Neural cell (in vitro differentiated cells): ENCODE results near the gene INO80D. TPM values are rescaled to one million over a fixed set of nuclear protein-coding genes. Genes with fewer than 3 reads are reported as not detected.

ENCODE experiments used
- H2AFZ ChIP-seq: fragments of 200-600, 300-800 bp; sonication (generic), shearing (Covaris generic); 2 replicates; pipeline ENCODE4 v1.6.0; 2014; ENCODE audit warnings: low read depth, mild to moderate bottlenecking, antibody characterized with exemption, low read length, moderate library complexity
- H3F3A ChIP-seq: fragments of 200-600 bp; shearing (Covaris generic); 2 replicates; pipeline ENCODE4 v1.6.1; 2016; ENCODE audit warnings: mild to moderate bottlenecking, moderate library complexity, mixed read lengths, antibody characterized with exemption, low read length; ENCODE audit not compliant: insufficient read depth, poor library complexity, severe bottlenecking
- H3K27ac ChIP-seq: fragments of 200-600, 300-800 bp; sonication (generic), shearing (Covaris generic); 2 replicates; pipeline ENCODE4 v1.5.1; 2014; ENCODE audit warnings: mild to moderate bottlenecking, low read length, moderate library complexity
- H3K27me3 ChIP-seq: fragments of 300-800, 200-600 bp; sonication (generic), shearing (Covaris generic); 2 replicates; pipeline ENCODE4 v1.6.0; 2014; ENCODE audit warnings: mild to moderate bottlenecking, low read depth, low read length, moderate library complexity; ENCODE audit not compliant: insufficient read depth
- H3K36me3 ChIP-seq: fragments of 300-800, 200-600 bp; sonication (generic), shearing (Covaris generic); 2 replicates; pipeline ENCODE4 v1.5.1; 2014; ENCODE audit warnings: mild to moderate bottlenecking, antibody characterized with exemption, low read length, moderate library complexity; ENCODE audit not compliant: insufficient read depth
- H3K4me2 ChIP-seq: fragments of 300-800, 200-600 bp; sonication (generic), shearing (Covaris generic); 2 replicates; pipeline ENCODE4 v1.6.0; 2014; ENCODE audit warnings: mild to moderate bottlenecking, low read length
- H3K4me3 ChIP-seq: fragments of 300-800, 200-600 bp; sonication (generic), shearing (Covaris generic); 2 replicates; pipeline ENCODE4 v1.5.1; 2014; ENCODE audit warnings: mild to moderate bottlenecking, low read length, moderate library complexity
- H3K79me2 ChIP-seq: fragments of 200-600 bp; shearing (Covaris generic); replicated peaks from 2 replicates; pipeline ENCODE4 v1.6.0; 2014; ENCODE audit warnings: mild to moderate bottlenecking, low read length, moderate library complexity; ENCODE audit not compliant: insufficient read depth
- H3K9ac ChIP-seq: fragments of 300-800, 200-600 bp; sonication (generic), shearing (Covaris generic); 2 replicates; pipeline ENCODE4 v1.6.1; 2016; ENCODE audit warnings: mild to moderate bottlenecking, low read length, mixed read lengths
- H3K9me2 ChIP-seq: fragments of 200-600 bp; shearing (Covaris generic); 2 replicates; pipeline ENCODE4 v1.6.1; 2016; ENCODE audit warnings: mild to moderate bottlenecking, low read length, mixed read lengths; ENCODE audit not compliant: insufficient read depth
- H3K9me3 ChIP-seq: fragments of 200-600, 300-800 bp; sonication (generic), shearing (Covaris generic); 2 replicates; pipeline ENCODE4 v1.6.1; 2016; ENCODE audit warnings: mild to moderate bottlenecking, mixed run types, low read length, moderate library complexity, mixed read lengths
- H4K20me1 ChIP-seq: fragments of 200-600 bp; shearing (Covaris generic); 2 replicates; pipeline ENCODE4 v1.6.1; 2016; ENCODE audit warnings: mild to moderate bottlenecking, mixed run types; ENCODE audit not compliant: insufficient read depth
- CTCF ChIP-seq: fragments of 450-650 bp; IDR thresholded peaks from 2 replicates; pipeline ENCODE4 v1.5.1; 2014; ENCODE audit warnings: antibody characterized with exemption, mild to moderate bottlenecking, moderate library complexity; ENCODE audit not compliant: poor library complexity, severe bottlenecking
- EP300 ChIP-seq: fragments of 450-650 bp; conservative IDR thresholded peaks from 2 replicates; pipeline ENCODE4 v1.6.1; 2014; ENCODE audit warnings: antibody characterized with exemption, mild to moderate bottlenecking, moderate library complexity; ENCODE audit not compliant: poor library complexity, severe bottlenecking
- EZH2 ChIP-seq: fragments of 200-600, 300-800 bp; shearing (Covaris generic), sonication (generic); IDR thresholded peaks from 2 replicates; pipeline ENCODE4 v1.6.1; 2014; ENCODE audit warnings: antibody characterized with exemption, low read length, borderline replicate concordance, mild to moderate bottlenecking; ENCODE audit not compliant: insufficient read depth, poor library complexity, severe bottlenecking
- MXI1 ChIP-seq: fragments of 450-650 bp; conservative IDR thresholded peaks from 2 replicates; pipeline ENCODE4 v1.6.1; 2014; ENCODE audit warnings: antibody characterized with exemption, mild to moderate bottlenecking; ENCODE audit not compliant: poor library complexity, severe bottlenecking
- POLR2AphosphoS5 ChIP-seq: IDR thresholded peaks from 2 replicates; pipeline ENCODE4 v1.6.1; 2012
- RAD21 ChIP-seq: fragments of 450-650 bp; conservative IDR thresholded peaks from 2 replicates; pipeline ENCODE4 v1.6.1; 2014; ENCODE audit warnings: antibody characterized with exemption, mild to moderate bottlenecking, moderate library complexity
- SMC3 ChIP-seq: fragments of 450-650 bp; conservative IDR thresholded peaks from 2 replicates; pipeline ENCODE4 v1.6.1; 2014; ENCODE audit warnings: antibody characterized with exemption, mild to moderate bottlenecking, moderate library complexity; ENCODE audit not compliant: poor library complexity
- TAF1 ChIP-seq: IDR thresholded peaks from 2 replicates; pipeline ENCODE4 v1.6.1; 2012; ENCODE audit warnings: low read depth
- polyA plus RNA-seq: library from polyadenylated mRNA; depleted of rRNA; stranded (reverse); fragments of >200 nt; gene quantifications from 2 replicates; pipeline ENCODE4 v1.2.3, GENCODE V29; 2014
- TF ChIP-seq, protein P1 (sequence below): IDR thresholded peaks from 2 replicates; pipeline ENCODE4 v1.6.1; 2012; ENCODE audit warnings: borderline replicate concordance

INO80D gene
- polyA plus RNA-seq, 1 donor from 2014 or later = 8.7 TPM

DNA sequence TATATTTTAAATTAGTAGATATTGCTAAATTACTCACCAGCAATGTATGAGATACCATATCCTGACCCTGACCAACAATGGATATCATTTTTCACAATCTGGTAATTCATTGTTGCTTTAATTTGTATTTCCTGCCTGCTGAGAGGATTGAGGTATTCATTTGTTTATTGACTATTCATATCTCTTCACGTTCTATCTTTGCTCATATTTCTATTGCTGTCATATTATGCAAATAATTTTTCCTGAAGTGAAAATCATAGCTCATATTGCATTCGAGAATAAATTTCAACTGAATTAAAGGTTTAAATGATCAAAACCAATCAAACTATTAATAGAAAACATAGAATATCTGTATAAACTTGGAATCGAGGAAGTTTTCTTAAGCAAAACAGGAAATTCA, 31.0 kb downstream of the INO80D start:
- H3K9me2 ChIP-seq = no peaks in the 10 kb centered on the region
- no peak overlapping the region for H2AFZ ChIP-seq
- H3K79me2 ChIP-seq = peaks cover 7% of the 10 kb centered on the region
- no peak overlapping the region for H3K4me3 ChIP-seq
- H3F3A ChIP-seq = no peaks in the 10 kb centered on the region
- no peak overlapping the region for H3K27ac ChIP-seq
- no peaks in the 10 kb centered on the region for H4K20me1 ChIP-seq
- H3K9me3 ChIP-seq = no peaks in the 10 kb centered on the region
- H3K36me3 ChIP-seq = peaks cover 3% of the 10 kb centered on the region
- TF ChIP-seq POLR2AphosphoS5 (no peak), SMC3 (no peak), CTCF (no peak), MXI1 (no peak), EZH2 (no peak), RAD21 (no peak), TAF1 (no peak), EP300 (no peak)
- TF ChIP-seq, protein P1, sequence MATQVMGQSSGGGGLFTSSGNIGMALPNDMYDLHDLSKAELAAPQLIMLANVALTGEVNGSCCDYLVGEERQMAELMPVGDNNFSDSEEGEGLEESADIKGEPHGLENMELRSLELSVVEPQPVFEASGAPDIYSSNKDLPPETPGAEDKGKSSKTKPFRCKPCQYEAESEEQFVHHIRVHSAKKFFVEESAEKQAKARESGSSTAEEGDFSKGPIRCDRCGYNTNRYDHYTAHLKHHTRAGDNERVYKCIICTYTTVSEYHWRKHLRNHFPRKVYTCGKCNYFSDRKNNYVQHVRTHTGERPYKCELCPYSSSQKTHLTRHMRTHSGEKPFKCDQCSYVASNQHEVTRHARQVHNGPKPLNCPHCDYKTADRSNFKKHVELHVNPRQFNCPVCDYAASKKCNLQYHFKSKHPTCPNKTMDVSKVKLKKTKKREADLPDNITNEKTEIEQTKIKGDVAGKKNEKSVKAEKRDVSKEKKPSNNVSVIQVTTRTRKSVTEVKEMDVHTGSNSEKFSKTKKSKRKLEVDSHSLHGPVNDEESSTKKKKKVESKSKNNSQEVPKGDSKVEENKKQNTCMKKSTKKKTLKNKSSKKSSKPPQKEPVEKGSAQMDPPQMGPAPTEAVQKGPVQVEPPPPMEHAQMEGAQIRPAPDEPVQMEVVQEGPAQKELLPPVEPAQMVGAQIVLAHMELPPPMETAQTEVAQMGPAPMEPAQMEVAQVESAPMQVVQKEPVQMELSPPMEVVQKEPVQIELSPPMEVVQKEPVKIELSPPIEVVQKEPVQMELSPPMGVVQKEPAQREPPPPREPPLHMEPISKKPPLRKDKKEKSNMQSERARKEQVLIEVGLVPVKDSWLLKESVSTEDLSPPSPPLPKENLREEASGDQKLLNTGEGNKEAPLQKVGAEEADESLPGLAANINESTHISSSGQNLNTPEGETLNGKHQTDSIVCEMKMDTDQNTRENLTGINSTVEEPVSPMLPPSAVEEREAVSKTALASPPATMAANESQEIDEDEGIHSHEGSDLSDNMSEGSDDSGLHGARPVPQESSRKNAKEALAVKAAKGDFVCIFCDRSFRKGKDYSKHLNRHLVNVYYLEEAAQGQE = no peak
- H3K27me3 ChIP-seq = no peaks in the 10 kb centered on the region
- H3K9ac ChIP-seq = no peak overlapping the region
- H3K4me2 ChIP-seq = no peak overlapping the region

DNA sequence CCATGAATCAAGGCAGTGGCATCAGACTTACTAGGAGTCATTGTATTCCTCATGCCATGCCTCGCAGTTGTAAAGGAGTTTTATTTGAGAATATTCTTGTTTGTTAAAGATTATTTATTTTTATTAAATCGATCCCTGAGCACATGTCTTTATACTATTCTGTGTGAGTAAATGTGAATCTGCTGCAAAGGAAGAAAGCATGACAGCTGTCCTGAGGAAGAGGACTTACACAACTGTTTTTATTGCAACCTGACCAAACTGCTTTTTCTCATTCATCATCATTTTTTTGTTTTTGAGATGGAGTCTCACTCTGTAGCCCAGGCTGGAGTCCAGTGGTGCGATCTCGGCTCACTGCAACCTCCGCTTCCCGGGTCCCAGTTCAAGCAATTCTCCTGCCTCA, 34.1 kb downstream of the INO80D start:
- Histone ChIP-seq H3K36me3 (peaks cover 3% of the 10 kb centered on the region), H3K27ac (no peak overlapping the region), H3K4me3 (no peak overlapping the region), H3K9me2 (no peaks in the 10 kb centered on the region), H4K20me1 (no peaks in the 10 kb centered on the region), H3K9ac (no peak overlapping the region), H3F3A (no peaks in the 10 kb centered on the region), H3K9me3 (no peaks in the 10 kb centered on the region), H3K27me3 (no peaks in the 10 kb centered on the region), H3K79me2 (peaks cover 7% of the 10 kb centered on the region), H2AFZ (no peak overlapping the region), H3K4me2 (no peak overlapping the region)
- TF ChIP-seq CTCF (no peak), MXI1 (no peak), TAF1 (no peak), RAD21 (no peak), EZH2 (no peak)
- TF ChIP-seq, protein P1 = no peak
